Naive B cell (primary cell): ENCODE results near the gene MAGI2. TPM values are rescaled to one million over a fixed set of nuclear protein-coding genes. Genes with fewer than 3 reads are reported as not detected.
"Not testable (repeated sequence)": the region's sequence is repeated elsewhere in the genome, so short reads cannot be mapped to it uniquely, and the experiment has no call there.

ENCODE experiments used
- ATAC-seq, 2 donors: fragments of 150-1000 bp; cut with Tn5 transposase; 2 replicates each; pipeline ENCODE4 v1.10.0; 2021; ENCODE audit warnings: low read depth in 2 of 2, mild to moderate bottlenecking in 2 of 2, moderate library complexity in 2 of 2
- DNase-seq: peaks from one replicate; pipeline ENCODE4 v3.0.0; 2022
- H3K27ac Mint-ChIP-seq, 6 donors: one replicate each; pipeline ENCODE4 v1.8.0; 2020 to 2022; ENCODE audit warnings: mild to moderate bottlenecking in 6 of 6, mixed read lengths in 6 of 6, moderate library complexity in 5 of 6, inconsistent platforms in 2 of 6
- H3K27me3 Mint-ChIP-seq, 3 donors: one replicate each; pipeline ENCODE4 v1.8.0; 2021 to 2022; ENCODE audit warnings: mixed read lengths in 3 of 3, mild to moderate bottlenecking in 1 of 3
- H3K36me3 Mint-ChIP-seq, 2 donors: one replicate each; pipeline ENCODE4 v1.8.0; 2020 to 2022; ENCODE audit warnings: mixed read lengths in 2 of 2, inconsistent platforms in 1 of 2, mild to moderate bottlenecking in 1 of 2
- H3K4me1 Mint-ChIP-seq, 3 donors: one replicate each; pipeline ENCODE4 v1.8.0; 2020 to 2022; ENCODE audit warnings: mixed read lengths in 3 of 3, inconsistent platforms in 1 of 3, mild to moderate bottlenecking in 1 of 3, moderate library complexity in 1 of 3
- H3K4me3 Mint-ChIP-seq, 8 donors: one replicate each; pipeline ENCODE4 v1.8.0; 2020 to 2022; ENCODE audit warnings: mild to moderate bottlenecking in 8 of 8, mixed read lengths in 8 of 8, moderate library complexity in 8 of 8, inconsistent platforms in 2 of 8
- H3K9me3 Mint-ChIP-seq, 7 donors: one replicate each; pipeline ENCODE4 v1.8.0; 2020 to 2022; ENCODE audit warnings: mixed read lengths in 7 of 7, mild to moderate bottlenecking in 5 of 7, inconsistent platforms in 2 of 7, moderate library complexity in 1 of 7
- polyA plus RNA-seq, 6 donors: library from polyadenylated mRNA; unstranded; fragments of 300-500 nt; fragmentation: Illumina TruSeq; gene quantifications; one replicate each; pipeline ENCODE4 v1.2.3, GENCODE V29; 2021; ENCODE audit warnings: low read depth in 6 of 6

The MAGI2 gene
- polyA plus RNA-seq, 6 donors from 2014 or later: 0.04 to 0.06 (median 0.04) TPM; not detected in 3

DNA sequence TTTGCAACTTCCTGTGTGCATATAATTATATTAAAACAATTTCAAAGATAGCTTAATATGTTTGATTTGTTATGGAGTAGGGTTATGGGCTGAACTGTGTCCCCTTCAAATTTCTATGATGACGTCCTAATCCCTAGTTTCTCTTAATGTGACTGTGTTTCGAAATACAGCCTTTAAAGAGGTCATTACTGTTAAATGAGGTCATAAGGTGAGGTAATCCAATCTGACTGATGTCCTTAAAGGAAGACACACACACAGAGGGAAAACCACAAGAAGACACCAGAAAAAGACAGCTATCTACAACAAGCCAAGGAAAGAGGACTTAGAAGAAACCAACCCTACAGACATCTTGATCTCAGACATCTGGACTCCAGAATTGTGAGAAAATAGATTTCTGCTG is 407.4 kb downstream of the MAGI2 start:
- H3K4me1 Mint-ChIP-seq: no peaks in the 10 kb centered on the region
- no peaks in the 10 kb centered on the region for H3K36me3 Mint-ChIP-seq
- ATAC-seq: no peak
- peaks cover 0 to 14% (median 5%) of the 10 kb centered on the region in 7 donors for H3K9me3 Mint-ChIP-seq
- no peak overlapping the region for H3K27ac Mint-ChIP-seq
- no peak overlapping the region for H3K4me3 Mint-ChIP-seq
- H3K27me3 Mint-ChIP-seq: no peaks in the 10 kb centered on the region
- no peak for DNase-seq

DNA sequence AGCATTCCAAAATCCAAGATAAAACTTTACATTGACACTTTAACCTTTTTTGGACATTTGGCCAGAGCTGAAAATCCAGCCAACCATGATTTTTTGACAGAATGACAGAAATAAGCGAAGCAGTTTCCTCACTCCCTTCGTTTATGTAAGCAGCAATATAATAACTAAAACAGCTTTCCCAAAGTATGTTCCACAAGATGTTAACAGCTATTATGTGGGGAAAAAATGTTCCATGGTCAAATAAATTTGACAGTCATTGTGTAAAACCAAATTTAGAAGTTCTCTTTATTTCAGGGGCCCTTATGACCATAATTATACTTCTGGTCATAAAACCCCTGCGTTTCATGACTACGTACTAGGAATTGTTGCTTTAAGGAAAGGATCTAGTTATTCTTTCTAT is 416.5 kb downstream of the MAGI2 start:
- H3K36me3 Mint-ChIP-seq: no peaks in the 10 kb centered on the region
- H3K27me3 Mint-ChIP-seq: no peaks in the 10 kb centered on the region
- ATAC-seq: no peak
- H3K9me3 Mint-ChIP-seq: peaks cover 0 to 5% (median 0%) of the 10 kb centered on the region in 7 donors
- DNase-seq: no peak
- no peak overlapping the region for H3K27ac Mint-ChIP-seq
- no peak overlapping the region for H3K4me3 Mint-ChIP-seq
- H3K4me1 Mint-ChIP-seq: no peaks in the 10 kb centered on the region

DNA sequence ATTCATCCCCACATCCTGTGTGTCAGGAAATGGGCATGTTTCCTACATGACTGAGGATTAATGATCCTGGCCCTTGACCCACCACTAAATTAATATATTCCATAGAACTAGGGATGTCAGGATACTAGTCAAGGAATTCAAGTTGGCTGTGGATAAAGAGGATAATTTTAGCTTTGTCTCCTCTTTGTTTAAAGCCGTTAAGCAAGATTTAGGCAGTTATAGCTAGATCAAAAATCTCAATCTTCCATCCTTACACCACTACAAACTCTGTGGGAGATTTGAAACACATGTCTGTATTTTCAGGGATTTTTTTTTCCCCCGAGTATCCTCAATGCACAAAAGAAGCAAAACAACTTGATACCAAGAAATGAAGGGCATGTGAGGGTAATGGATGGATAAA is 417.1 kb downstream of the MAGI2 start:
- Mint-ChIP-seq H3K36me3 (no peaks in the 10 kb centered on the region), H3K4me1 (no peaks in the 10 kb centered on the region), H3K27me3 (no peaks in the 10 kb centered on the region), H3K9me3 (peaks cover 0 to 5% (median 0%) of the 10 kb centered on the region in 7 donors), H3K4me3 (no peak overlapping the region), H3K27ac (no peak overlapping the region)
- ATAC-seq: no peak
- DNase-seq: no peak

DNA sequence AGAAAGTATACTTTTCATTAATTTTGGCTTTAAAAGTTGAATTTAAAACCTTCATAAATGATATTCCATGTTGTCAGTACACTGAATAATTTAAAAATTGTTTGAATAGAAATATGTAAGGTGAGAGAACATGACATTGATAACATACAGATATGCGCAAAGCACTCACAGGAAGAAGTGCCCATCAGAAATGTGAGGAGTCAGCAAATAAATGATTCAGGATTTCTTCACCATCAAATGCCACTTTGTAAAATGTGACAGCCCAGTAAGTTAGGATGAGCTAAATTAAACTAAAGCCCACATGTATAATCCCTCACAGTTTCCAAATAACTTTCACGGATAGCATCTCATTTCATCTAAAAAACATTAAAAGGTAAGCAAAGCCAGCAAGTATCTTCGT is 417.6 kb downstream of the MAGI2 start:
- no peak overlapping the region for H3K27ac Mint-ChIP-seq
- no peak overlapping the region for H3K4me3 Mint-ChIP-seq
- no peak for ATAC-seq
- no peak for DNase-seq
- peaks cover 0 to 5% (median 1%) of the 10 kb centered on the region in 7 donors for H3K9me3 Mint-ChIP-seq
- no peaks in the 10 kb centered on the region for H3K4me1 Mint-ChIP-seq
- no peaks in the 10 kb centered on the region for H3K36me3 Mint-ChIP-seq
- H3K27me3 Mint-ChIP-seq: no peaks in the 10 kb centered on the region

DNA sequence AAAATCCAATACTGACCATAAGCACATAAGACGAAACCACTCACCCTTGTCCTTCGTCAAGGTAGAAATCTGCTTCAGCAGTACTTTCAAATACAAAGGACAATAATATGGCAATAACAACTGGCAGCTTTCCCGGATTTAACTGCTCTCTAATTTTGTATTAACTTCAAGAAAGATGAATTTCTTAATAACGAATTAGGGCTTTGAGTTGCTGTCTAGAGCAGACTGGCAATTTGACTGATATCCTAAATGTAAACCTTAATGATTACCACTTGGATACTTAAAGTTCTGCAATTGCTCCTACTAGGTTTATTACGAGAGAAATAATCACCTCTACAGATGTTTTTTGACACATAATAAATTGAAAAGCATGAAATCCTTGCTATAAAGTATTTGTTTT is 418.7 kb downstream of the MAGI2 start:
- no peak for DNase-seq
- no peaks in the 10 kb centered on the region for H3K27me3 Mint-ChIP-seq
- H3K4me3 Mint-ChIP-seq: no peak overlapping the region
- H3K36me3 Mint-ChIP-seq: no peaks in the 10 kb centered on the region
- H3K9me3 Mint-ChIP-seq: peaks cover 0 to 1% (median 0%) of the 10 kb centered on the region in 7 donors
- ATAC-seq: no peak
- H3K4me1 Mint-ChIP-seq: no peaks in the 10 kb centered on the region
- H3K27ac Mint-ChIP-seq: no peak overlapping the region

DNA sequence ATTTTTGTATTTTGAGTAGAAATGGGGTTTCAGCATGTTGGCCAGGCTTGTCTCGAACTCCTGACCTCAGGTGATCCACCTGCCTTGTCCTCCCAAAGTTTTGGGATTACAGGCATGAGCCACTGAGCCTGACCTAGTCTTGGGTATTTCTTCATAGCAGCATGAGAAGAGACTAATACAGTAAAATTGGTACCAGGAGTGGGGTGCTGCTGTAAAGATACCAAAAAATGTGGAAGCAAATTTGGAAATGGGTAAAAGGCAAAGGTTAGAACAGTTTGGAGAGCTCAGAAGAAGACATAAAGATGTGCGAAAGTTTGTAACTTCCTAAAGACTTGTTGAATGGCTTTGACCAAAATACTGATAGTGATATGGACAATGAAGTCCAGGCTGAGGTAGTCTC is 433.8 kb downstream of the MAGI2 start:
- ATAC-seq, H3K36me3 Mint-ChIP-seq, H3K4me1 Mint-ChIP-seq, DNase-seq, H3K27me3 Mint-ChIP-seq, H3K4me3 Mint-ChIP-seq: not testable (repeated sequence)
- H3K27ac Mint-ChIP-seq: peak overlapping the region in 1 of 6 donors; percentile 12
- H3K9me3 Mint-ChIP-seq: peaks cover 18 to 49% (median 20%) of the 10 kb centered on the region in 7 donors

DNA sequence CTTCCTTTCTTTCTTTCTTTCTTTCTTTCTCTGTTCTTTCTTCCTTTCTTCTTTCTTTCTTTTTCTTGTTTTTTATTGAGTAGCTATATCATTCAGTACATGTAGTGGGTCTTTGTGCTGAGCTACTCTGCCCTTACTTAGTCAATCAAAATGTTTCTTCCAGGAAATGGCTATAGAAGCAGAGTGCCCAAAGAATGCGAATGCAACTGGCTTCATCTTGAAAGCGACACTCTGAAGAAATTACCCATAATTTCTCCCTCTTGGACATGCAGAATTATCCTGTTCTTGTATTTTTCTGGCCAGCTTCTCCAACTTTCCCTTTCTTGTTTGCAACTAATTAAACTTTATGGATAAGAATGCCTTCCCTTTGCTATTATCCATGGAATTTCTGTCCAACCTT is 441.5 kb downstream of the MAGI2 start:
- H3K27me3 Mint-ChIP-seq: no peaks in the 10 kb centered on the region
- no peak overlapping the region for H3K4me3 Mint-ChIP-seq
- H3K4me1 Mint-ChIP-seq: no peaks in the 10 kb centered on the region
- DNase-seq (no peak), ATAC-seq (no peak)
- H3K36me3 Mint-ChIP-seq: no peaks in the 10 kb centered on the region
- peaks cover 0 to 5% (median 2%) of the 10 kb centered on the region in 7 donors for H3K9me3 Mint-ChIP-seq
- H3K27ac Mint-ChIP-seq: no peak overlapping the region

DNA sequence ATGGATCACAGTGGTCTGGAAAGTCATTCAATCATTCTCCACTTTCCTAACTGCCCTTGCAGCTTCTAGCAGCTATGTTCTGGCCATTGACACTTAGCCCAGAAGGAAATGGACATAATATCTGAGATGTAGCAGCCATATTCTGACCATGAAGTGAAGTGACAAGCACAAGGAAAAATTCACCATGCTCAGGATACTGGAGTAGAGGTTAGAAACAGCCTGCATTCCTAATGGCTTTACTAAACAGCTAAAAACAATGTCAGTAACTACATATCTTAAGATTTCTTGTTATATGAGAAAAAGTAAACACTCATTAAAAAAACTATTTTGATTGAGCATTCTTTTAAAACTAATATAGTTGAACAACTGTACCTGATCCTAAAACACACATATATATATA is 443.8 kb downstream of the MAGI2 start:
- no peak overlapping the region for H3K4me3 Mint-ChIP-seq
- peaks cover 0 to 9% (median 0%) of the 10 kb centered on the region in 7 donors for H3K9me3 Mint-ChIP-seq
- no peaks in the 10 kb centered on the region for H3K4me1 Mint-ChIP-seq
- no peak overlapping the region for H3K27ac Mint-ChIP-seq
- DNase-seq: no peak
- no peaks in the 10 kb centered on the region for H3K36me3 Mint-ChIP-seq
- H3K27me3 Mint-ChIP-seq: no peaks in the 10 kb centered on the region
- no peak for ATAC-seq

DNA sequence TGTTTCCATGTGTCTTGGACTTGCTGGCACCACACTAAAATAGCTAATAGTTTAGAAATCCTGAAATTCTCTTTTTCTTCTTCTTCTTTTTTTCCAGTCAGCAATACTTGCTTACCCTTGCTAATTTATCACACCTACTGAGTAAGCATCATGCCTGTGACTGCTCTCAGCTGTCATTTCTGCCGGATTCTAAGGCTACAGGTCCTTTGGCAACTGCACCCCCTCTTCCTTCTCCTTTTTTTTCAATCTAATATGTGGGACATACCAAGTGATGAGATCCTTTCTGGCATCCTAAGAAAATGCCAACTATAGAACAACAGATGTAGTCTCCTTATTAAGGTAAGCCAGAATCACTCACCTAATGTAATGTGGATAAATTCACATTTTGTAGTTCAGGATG is 444.7 kb downstream of the MAGI2 start:
- no peak overlapping the region for H3K27ac Mint-ChIP-seq
- peak overlapping the region in 1 of 8 donors; percentile 39 for H3K4me3 Mint-ChIP-seq
- no peaks in the 10 kb centered on the region for H3K4me1 Mint-ChIP-seq
- ATAC-seq (no peak), DNase-seq (no peak)
- no peaks in the 10 kb centered on the region for H3K36me3 Mint-ChIP-seq
- no peaks in the 10 kb centered on the region for H3K27me3 Mint-ChIP-seq
- peaks cover 0 to 9% (median 0%) of the 10 kb centered on the region in 7 donors for H3K9me3 Mint-ChIP-seq

DNA sequence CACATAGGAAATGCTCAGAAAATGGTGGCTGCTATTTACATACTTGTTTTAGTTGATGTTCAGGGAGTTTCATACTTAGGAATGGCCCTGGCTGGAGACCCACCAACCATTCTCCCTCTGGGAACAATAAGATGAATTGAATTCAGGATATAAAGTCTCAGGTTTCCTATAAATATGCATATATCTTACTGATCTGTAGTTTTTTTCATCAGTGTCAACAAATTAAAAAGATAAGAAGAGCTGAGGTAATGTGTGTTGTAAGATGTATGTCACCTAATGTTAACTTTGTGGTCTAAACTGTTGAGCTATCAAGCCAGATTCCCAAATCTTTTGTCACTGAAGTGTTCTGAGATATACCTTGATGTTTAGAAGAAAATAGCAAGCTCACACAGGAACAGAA is 457.5 kb downstream of the MAGI2 start:
- no peaks in the 10 kb centered on the region for H3K4me1 Mint-ChIP-seq
- ATAC-seq (no peak), DNase-seq (no peak)
- no peaks in the 10 kb centered on the region for H3K36me3 Mint-ChIP-seq
- peaks cover 0 to 4% (median 0%) of the 10 kb centered on the region in 7 donors for H3K9me3 Mint-ChIP-seq
- H3K27ac Mint-ChIP-seq: no peak overlapping the region
- no peaks in the 10 kb centered on the region for H3K27me3 Mint-ChIP-seq
- no peak overlapping the region for H3K4me3 Mint-ChIP-seq

DNA sequence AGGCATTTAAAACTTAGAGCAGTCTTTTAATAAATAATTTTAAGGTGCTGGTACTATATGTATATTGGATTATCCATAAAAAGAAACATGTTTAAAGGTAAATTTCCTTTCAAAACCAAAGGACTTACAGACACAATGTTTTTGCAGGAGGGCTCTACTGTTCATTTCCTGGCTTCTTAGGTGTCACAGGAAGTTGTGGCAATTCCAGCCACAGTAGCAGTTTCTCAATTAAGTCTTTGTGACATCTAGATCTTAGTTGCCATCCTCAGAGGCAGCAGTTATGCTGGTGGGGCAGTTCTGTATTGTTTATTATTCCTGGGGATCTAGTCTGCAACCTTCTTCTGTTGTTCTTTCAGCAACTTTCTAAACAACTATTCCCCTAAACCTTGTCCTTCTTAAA is 460.1 kb downstream of the MAGI2 start:
- DNase-seq: no peak
- H3K4me3 Mint-ChIP-seq: no peak overlapping the region

DNA sequence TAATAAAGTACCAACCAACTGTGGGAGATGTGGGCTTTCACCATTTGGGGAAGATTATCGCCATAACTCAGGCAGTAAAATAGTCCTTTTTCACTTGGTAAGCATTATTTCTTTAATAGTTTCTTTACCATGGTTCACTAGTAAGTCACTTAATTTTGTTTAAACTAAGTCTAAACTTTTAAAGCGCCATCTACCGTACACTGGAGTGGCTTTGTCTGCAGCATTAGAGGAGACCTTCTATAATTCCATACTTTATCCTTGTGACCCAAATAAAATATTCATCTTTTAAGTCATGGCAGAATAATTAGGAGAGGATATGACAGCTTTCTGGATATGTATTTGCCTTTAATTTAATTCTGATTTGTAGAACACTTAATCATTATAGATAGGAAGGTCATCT is 468.0 kb downstream of the MAGI2 start:
- DNase-seq (no peak), ATAC-seq (no peak)
- H3K9me3 Mint-ChIP-seq: peaks cover 0 to 10% (median 2%) of the 10 kb centered on the region in 7 donors
- no peaks in the 10 kb centered on the region for H3K27me3 Mint-ChIP-seq
- H3K27ac Mint-ChIP-seq: no peak overlapping the region
- H3K4me3 Mint-ChIP-seq: no peak overlapping the region
- H3K4me1 Mint-ChIP-seq: no peaks in the 10 kb centered on the region
- H3K36me3 Mint-ChIP-seq: no peaks in the 10 kb centered on the region

More for the DNA sequence above, 460.1 kb downstream of the MAGI2 start:
- no peak overlapping the region for H3K27ac Mint-ChIP-seq
- H3K9me3 Mint-ChIP-seq: peaks cover 0 to 4% (median 0%) of the 10 kb centered on the region in 7 donors
- no peak for ATAC-seq
- H3K27me3 Mint-ChIP-seq: no peaks in the 10 kb centered on the region
- no peaks in the 10 kb centered on the region for H3K36me3 Mint-ChIP-seq
- no peaks in the 10 kb centered on the region for H3K4me1 Mint-ChIP-seq

DNA sequence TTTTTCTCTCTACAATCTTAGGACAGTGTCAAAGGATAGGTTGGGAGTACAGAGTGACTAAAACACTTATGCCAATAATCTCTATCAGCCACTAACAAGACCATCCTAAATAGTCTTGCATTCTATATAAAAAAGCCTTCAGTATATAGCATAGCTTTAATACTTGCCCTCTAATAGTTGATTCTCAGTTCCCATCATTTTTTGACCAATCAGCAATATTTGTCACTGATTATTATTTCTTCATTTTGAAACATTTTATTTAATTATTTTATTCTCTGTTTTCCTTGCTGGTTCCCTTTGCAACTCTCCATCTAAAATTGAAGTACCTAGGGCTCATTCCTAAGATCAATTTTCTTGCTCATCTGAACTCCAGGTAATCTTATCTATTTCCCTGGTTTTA is 470.0 kb downstream of the MAGI2 start:
- H3K27ac Mint-ChIP-seq: no peak overlapping the region
- no peaks in the 10 kb centered on the region for H3K27me3 Mint-ChIP-seq
- DNase-seq (no peak), ATAC-seq (no peak)
- no peaks in the 10 kb centered on the region for H3K4me1 Mint-ChIP-seq
- H3K9me3 Mint-ChIP-seq: peaks cover 1 to 7% (median 2%) of the 10 kb centered on the region in 7 donors
- no peak overlapping the region for H3K4me3 Mint-ChIP-seq
- no peaks in the 10 kb centered on the region for H3K36me3 Mint-ChIP-seq

DNA sequence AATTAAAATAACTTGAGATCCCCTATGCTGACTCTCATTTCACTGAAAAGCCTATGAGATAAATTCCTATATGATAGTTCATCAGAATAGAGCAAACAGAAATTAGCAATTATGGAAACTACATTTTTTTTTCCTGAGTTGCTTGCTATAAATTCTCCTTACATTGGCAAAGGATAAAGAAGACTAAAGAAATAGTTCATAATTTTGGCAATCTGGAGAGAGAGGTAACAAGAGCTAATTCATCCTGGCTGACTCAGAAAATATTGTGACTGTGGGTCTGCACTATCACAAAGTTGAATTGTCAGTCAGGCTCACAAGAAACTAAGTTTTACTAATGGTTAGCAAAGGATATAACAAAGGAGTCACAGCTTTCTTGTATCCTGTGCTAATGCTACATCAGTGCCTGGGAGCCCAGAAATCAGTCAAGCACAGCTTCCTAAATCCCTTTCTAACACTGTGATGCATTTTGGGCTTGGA is 483.0 kb downstream of the MAGI2 start:
- Mint-ChIP-seq H3K27ac (no peak overlapping the region), H3K27me3 (no peaks in the 10 kb centered on the region), H3K4me3 (no peak overlapping the region), H3K4me1 (no peaks in the 10 kb centered on the region), H3K36me3 (no peaks in the 10 kb centered on the region), H3K9me3 (peaks cover 0 to 10% (median 0%) of the 10 kb centered on the region in 7 donors)
- DNase-seq (no peak), ATAC-seq (no peak)

DNA sequence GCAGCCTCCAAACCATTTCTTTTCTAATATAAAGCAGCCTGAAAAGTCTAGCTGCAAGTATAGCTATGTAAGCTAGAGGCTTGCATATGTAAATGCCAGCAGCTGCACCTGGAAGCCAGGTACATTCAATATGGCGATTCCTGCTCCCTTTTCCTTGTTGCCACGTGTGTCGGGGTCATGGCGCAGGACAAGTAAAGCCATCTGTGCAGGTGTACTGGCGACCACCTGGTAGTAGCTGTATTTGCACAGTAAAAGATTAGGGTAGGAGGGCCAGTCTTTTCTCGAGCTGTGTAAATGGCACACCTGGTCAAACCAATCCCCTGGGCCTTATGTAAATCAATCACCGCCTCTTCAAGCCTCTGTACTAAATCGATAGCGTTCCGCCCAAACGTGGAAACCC is 484.5 kb downstream of the MAGI2 start:
- H3K36me3 Mint-ChIP-seq: no peaks in the 10 kb centered on the region
- H3K4me3 Mint-ChIP-seq: peak overlapping the region in 1 of 8 donors; percentile 37
- no peak for ATAC-seq
- H3K9me3 Mint-ChIP-seq: peaks cover 0 to 6% (median 0%) of the 10 kb centered on the region in 7 donors
- H3K27me3 Mint-ChIP-seq: no peaks in the 10 kb centered on the region
- DNase-seq: no peak
- H3K4me1 Mint-ChIP-seq: no peaks in the 10 kb centered on the region
- H3K27ac Mint-ChIP-seq: no peak overlapping the region
